AG09309 (cell line): ENCODE measurements around the gene ITGA3.
"Not testable (repeated sequence)": the region's sequence is repeated elsewhere in the genome, so short reads cannot be mapped to it uniquely, and the experiment has no call there.

ENCODE experiments used
- DNase-seq: peaks from one replicate; pipeline ENCODE4 v3.0.0-alpha.2; 2010; ENCODE audit warnings: low read depth
- H3K4me3 ChIP-seq: 2 replicates; pipeline ENCODE4 v1.5.1; 2011; ENCODE audit warnings: mild to moderate bottlenecking, low read depth, low read length, moderate library complexity; ENCODE audit not compliant: control insufficient read depth
- TF ChIP-seq, protein P1 (sequence below): IDR thresholded peaks from 2 replicates; pipeline ENCODE4 v1.5.1; 2011; ENCODE audit warnings: mild to moderate bottlenecking, low read depth, low read length, inconsistent platforms; ENCODE audit not compliant: insufficient read depth, control insufficient read depth; ENCODE audit errors: missing control alignments

ITGA3 gene

DNA sequence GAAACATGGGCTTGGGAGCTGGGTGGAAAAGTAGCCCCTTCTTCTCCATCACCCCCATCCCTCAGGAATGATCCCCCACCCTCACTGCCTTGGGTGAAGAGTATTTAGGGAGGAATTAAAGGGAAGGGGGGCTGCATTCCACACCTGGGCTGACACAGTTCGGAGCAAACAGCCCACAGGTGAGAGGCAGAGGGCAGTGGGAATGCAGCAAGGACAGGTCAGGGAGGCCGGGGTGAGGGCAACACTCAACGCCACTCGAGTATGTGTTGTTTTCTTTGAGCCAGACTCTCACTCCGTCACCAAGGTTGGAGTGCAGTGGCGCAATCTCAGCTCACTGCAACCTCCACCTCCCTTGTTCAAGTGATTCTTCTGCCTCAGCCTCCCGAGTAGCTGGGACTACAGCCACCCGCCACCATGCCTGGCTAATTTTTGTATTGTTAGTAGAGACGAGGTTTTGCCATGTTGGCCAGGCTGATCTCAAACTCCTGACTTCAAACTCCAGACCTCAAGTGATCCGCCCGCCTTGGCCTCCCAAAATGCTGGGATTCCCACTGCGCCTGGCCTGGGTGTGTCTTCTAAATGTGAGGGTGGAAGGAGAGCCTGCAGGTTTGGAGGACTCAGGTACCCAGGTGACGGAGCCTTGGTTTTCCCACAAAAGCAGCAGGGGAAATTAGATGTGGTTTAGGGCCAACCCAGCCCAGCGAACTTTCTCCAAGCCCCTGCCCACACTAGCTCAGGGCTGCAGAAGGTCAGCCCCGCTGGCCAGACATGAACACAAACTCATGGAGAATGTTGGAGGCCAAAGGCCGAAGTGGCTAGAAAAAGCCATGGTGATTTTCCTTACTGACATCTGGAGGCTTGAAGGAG lies 21.2 kb upstream of the ITGA3 start:
- TF ChIP-seq, protein P1, sequence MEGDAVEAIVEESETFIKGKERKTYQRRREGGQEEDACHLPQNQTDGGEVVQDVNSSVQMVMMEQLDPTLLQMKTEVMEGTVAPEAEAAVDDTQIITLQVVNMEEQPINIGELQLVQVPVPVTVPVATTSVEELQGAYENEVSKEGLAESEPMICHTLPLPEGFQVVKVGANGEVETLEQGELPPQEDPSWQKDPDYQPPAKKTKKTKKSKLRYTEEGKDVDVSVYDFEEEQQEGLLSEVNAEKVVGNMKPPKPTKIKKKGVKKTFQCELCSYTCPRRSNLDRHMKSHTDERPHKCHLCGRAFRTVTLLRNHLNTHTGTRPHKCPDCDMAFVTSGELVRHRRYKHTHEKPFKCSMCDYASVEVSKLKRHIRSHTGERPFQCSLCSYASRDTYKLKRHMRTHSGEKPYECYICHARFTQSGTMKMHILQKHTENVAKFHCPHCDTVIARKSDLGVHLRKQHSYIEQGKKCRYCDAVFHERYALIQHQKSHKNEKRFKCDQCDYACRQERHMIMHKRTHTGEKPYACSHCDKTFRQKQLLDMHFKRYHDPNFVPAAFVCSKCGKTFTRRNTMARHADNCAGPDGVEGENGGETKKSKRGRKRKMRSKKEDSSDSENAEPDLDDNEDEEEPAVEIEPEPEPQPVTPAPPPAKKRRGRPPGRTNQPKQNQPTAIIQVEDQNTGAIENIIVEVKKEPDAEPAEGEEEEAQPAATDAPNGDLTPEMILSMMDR, result no peak
- H3K4me3 ChIP-seq, result no peak overlapping the region
- DNase-seq, result no peak

DNA sequence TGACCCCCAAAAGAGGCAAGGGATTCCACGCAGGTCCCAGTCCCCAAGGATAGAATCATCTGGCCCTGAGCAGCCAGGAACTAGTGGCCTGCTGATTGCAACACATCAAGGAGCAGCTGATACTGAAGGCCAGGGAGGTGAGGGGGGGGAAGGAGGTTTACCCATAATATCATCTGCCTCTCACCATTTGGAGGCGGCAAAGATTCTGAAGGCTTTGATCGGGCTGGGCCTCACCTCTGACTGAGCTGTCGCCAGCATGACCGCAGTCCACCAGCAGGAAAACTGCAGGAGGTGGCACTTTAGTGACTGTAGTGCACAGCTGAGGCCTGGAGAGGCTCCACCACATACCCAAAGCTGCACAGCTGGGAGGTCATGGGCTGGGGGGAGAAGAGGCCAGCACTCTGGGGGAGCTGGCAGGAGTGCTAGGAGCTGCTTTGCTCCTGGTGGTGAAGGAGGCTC lies 20.5 kb upstream of the ITGA3 start:
- TF ChIP-seq, protein P1, result no peak
- no peak for DNase-seq

DNA sequence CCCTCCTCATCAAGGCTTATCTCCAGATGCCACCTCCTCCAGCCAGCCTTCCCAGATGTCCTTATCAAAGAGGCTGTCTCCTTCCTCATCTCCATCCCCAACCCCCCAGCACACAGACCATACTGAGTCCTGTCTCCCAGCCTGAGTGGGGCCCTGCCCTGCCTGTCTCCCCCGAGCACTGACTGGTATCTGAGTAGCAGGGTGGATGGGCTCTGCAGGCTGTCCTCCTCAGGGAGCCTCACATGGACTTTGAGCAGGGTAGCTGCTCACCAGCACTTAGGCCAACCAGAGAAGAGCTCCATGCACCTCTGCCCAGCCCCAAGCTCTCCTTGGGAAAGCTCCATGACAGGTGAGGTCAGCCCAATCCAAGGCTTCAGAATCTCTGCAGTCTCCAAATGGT lies 20.0 kb upstream of the ITGA3 start:
- TF ChIP-seq, protein P1, result no peak
- no peak overlapping the region for H3K4me3 ChIP-seq

More for the DNA sequence above, 20.5 kb upstream of the ITGA3 start:
- H3K4me3 ChIP-seq, result no peak overlapping the region

DNA sequence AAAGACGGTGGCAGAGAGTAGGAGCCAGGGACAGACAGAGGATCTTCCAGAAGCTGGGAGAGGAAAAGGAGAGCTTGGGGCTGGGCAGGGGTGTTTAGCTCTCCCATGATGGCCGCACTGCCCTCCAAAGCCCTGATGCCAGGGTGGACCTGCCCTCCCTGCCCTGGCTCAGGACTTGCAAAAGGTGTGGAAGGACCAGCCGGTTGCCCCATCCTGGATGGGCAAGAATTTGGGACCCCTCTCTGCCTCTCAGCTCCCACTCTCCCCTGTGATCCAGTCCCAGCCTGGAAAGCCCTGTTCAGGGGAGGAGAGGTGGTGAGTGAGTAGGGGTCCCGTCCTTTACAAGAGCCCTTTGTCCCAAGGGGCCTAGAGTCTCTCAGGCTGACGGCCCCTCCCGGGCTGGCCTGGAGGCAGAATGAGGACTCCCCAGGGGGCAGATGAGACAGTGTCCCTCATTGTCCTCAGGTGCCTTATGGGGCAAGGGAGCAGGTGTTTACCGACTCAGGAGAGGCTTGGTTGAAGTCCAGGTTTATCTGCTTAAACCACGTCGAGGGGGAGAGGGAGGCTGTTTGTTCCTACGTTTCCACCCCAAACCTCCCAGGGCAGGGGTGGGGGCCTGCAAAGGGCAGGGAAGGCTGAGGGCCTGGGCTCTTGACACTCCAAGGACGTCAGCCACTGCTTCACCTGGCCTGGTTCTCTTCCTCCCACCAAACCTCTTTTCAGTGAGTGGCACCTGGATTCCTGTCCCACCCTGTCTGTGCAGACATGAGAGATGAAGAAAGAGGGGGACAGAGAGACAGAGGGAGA lies 19.3 kb upstream of the ITGA3 start:
- no peak overlapping the region for H3K4me3 ChIP-seq
- TF ChIP-seq, protein P1, result no peak
- DNase-seq, result no peak

More for the DNA sequence above, 20.0 kb upstream of the ITGA3 start:
- DNase-seq, result no peak

DNA sequence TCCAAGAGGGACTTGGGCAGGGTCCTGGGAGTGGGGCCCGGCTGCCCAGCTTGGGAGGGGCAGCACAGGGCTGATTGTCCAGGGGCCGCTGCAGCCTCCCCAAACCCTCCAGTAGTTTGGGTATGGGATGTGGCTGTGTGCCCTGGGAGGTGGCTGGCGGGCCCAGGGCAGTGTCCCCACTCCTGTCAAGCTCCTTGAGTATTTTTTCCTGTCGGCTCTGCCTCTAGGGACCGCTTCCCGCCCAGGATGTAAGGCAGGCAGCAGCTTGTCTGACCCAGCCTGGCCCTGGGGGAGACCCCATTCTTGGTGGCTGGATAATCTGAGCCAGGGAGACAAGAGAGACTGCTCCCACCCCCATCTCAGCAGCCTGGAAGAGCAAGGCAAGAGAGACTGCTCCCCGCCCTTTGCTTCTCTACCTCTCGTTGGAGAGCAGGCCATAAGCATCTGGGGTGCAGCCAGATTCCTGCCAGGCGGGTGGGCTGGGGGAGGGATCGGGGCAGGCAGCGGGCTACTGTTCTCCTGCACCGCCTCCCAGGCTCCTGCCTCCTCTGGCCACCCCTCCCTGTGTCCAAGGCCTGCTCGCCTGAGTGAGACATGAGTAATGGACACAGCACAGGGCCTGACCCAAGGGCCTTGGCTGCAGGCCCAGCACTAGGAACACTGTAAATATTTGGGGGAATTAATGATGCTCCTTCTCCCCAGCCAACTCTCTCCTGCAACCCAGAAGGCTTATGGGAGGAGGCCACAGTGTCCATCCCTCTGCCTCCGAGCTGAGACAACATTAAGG lies 18.4 kb upstream of the ITGA3 start:
- H3K4me3 ChIP-seq, result no peak overlapping the region
- TF ChIP-seq, protein P1, result no peak
- DNase-seq, result no peak

DNA sequence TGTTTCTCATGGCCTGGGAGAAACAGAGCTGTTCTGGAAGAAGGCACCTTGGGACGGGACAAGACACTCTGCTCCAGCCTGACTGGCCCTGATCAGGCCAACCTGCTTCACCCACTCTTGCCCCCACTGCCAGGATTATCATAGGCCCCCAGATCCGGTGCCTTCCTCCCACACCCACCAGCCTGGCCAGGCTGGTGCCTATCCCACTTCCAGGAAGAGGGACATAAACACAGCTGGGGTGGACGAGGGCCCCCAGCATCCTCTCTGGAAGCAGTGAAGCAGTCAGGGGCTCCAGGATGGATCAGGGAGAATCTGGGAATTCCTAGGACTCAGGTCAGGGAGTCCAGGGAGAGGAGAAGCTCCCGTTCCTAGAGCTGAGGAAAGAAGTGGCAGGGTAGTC lies 16.9 kb upstream of the ITGA3 start:
- no peak for DNase-seq
- TF ChIP-seq, protein P1, result no peak
- no peak overlapping the region for H3K4me3 ChIP-seq

DNA sequence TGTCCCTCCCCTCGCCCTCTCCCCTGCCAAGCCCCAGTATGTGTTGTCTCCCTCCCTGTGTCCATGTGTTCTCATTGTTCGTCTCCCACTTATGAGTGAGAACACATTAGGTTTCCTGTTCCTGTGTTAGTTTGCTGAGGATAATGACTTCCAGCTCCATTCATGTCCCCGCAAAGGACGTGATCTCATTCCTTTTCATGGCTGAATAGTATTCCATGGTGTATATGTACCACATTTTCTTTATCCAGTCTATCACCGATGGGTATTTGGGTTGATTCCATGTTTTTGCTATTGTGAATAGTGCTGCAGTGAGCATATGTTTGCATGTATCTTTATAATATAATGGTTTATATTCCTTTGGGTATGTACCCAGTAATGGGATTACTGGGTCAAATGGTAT lies 15.4 kb upstream of the ITGA3 start:
- not testable (repeated sequence) for H3K4me3 ChIP-seq, DNase-seq
